SK-N-SH (cell line): ENCODE results near the gene TRIM28. TPM values are rescaled to one million over a fixed set of nuclear protein-coding genes. Genes with fewer than 3 reads are reported as not detected.

ENCODE experiments used
- CHD2 ChIP-seq: fragments of 150-350 bp; IDR thresholded peaks from 2 replicates; pipeline ENCODE4 v1.6.1; 2018; ENCODE audit warnings: low read length; ENCODE audit not compliant: partially characterized antibody
- CTCF ChIP-seq: fragments of 200-600 bp; sonication (generic); IDR thresholded peaks from 2 replicates; pipeline ENCODE4 v1.6.1; 2017; ENCODE audit warnings: antibody characterized with exemption, mild to moderate bottlenecking, moderate library complexity
- EZH2phosphoT487 ChIP-seq: fragments of 200-600 bp; sonication (generic); IDR thresholded peaks from 2 replicates; pipeline ENCODE4 v1.6.1; 2017; ENCODE audit warnings: low read depth, mixed run types, mild to moderate bottlenecking, antibody characterized with exemption, moderate library complexity, borderline replicate concordance
- FOXM1 ChIP-seq: IDR thresholded peaks from 2 replicates; pipeline ENCODE4 v1.4.0; 2012; ENCODE audit warnings: low read depth, mild to moderate bottlenecking
- GATA2 ChIP-seq: sonication (generic); formaldehyde crosslinking; IDR thresholded peaks from 2 replicates; pipeline ENCODE4 v1.5.0; 2020; ENCODE audit warnings: mild to moderate bottlenecking, missing genetic modification reagents
- PBX3 ChIP-seq: IDR thresholded peaks from 2 replicates; pipeline ENCODE4; 2012
- RCOR1 ChIP-seq: fragments of 150-350 bp; IDR thresholded peaks from 2 replicates; pipeline ENCODE4 v1.6.1; 2017; ENCODE audit warnings: antibody characterized with exemption, low read length
- RFX5 ChIP-seq: IDR thresholded peaks from 2 replicates; pipeline ENCODE4 v1.6.1; 2012; ENCODE audit warnings: mild to moderate bottlenecking, improper control_type of control experiment, low read length
- RXRA ChIP-seq: IDR thresholded peaks from 2 replicates; pipeline ENCODE4 v1.4.0; 2012; ENCODE audit warnings: low read depth, mild to moderate bottlenecking, borderline replicate concordance
- TAF1 ChIP-seq: IDR thresholded peaks from 2 replicates; pipeline ENCODE4 v1.6.1; 2012; ENCODE audit warnings: low read depth, mild to moderate bottlenecking, low read length, moderate library complexity, borderline replicate concordance
- TCF12 ChIP-seq: IDR thresholded peaks from 2 replicates; pipeline ENCODE4 v1.4.0; 2012
- TEAD4 ChIP-seq: IDR thresholded peaks from 2 replicates; pipeline ENCODE4 v1.4.0; 2012; ENCODE audit warnings: mild to moderate bottlenecking, borderline replicate concordance; ENCODE audit not compliant: insufficient read depth
- USF1 ChIP-seq: IDR thresholded peaks from 2 replicates; pipeline ENCODE4 v1.4.0; 2012; ENCODE audit warnings: low read depth, borderline replicate concordance
- ZBTB33 ChIP-seq: IDR thresholded peaks from 2 replicates; pipeline ENCODE4 v1.4.0; 2012; ENCODE audit warnings: low read depth, borderline replicate concordance
- polyA plus RNA-seq, 3 experiments: library from polyadenylated mRNA; depleted of rRNA; stranded (reverse); fragments of >200 nt; gene quantifications; 2 replicates each; pipeline ENCODE4 v1.2.3, GENCODE V29; 2012

Gene TRIM28
- polyA plus RNA-seq, 1 of the 3 experiments (the other 2 are of a cell fraction) = 594 TPM

- no peak for TF ChIP-seq PBX3
- peak; percentile 24; the same call in 1 of the 2 replicates for TF ChIP-seq ZBTB33
- TF ChIP-seq CHD2 = no peak
- no peak; the same call in 1 of the 2 replicates for TF ChIP-seq TAF1
- no peak for TF ChIP-seq EZH2phosphoT487
- TF ChIP-seq RCOR1 = no peak
- no peak for TF ChIP-seq TCF12
- TF ChIP-seq GATA2 (CRISPR knock-in tag) = no peak
- TF ChIP-seq CTCF = no peak
- no peak for TF ChIP-seq FOXM1
- TF ChIP-seq RXRA = no peak
- TF ChIP-seq TEAD4 = no peak
- TF ChIP-seq USF1 = no peak
- TF ChIP-seq RFX5 = no peak
Measured at GRCh38 chr19:58572026-58572817, 28.4 kb downstream of the TRIM28 start (continued).
